HG03135 (cell line): ENCODE results near the gene FARP1.

Source experiments
- ATAC-seq: cut with Tn5 transposase; IDR thresholded peaks from one replicate; pipeline ENCODE4 v1.9.1; 2021; ENCODE audit warnings: mild to moderate bottlenecking, moderate library complexity; ENCODE audit not compliant: unreplicated experiment

FARP1 gene

DNA sequence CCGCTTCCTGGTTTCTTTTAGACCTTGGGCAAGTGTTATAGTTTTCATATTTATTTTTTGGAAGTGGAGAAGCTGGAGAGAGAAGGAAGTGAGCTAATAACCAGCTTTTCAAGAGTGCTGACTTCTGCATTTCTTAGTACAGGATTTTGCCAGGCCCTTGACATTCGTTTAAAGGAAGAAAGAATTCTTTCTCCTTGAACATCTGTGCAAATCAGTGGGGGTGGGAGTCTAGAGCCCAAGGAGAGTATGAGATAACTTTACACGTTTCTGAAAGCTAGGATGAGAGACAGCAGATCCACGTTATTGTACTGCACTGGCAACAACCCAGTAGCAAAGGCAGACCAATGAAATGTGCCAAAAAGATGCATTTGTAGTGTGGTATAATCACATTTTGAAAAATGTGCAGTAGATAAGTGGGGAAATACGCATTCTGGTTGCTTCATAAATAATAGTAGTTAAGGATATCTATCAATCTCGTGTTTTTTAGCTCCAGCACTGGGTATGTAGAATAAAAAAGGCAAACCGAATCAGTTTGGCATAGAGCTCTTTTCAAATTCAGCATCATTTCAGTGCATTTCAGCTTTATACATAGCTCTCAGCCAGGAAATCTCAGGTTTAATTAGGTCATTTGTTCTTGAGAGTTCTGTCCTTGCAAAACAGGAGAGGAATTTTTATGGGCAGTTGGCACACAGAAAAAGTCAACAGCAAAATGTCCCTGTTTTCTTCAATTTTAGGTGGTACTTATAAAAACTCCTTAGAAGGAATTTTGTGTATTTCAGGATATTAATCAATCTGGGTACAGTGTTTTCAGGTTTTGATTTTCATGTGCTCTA is 29.9 kb downstream of the FARP1 start:
- no peak for ATAC-seq

DNA sequence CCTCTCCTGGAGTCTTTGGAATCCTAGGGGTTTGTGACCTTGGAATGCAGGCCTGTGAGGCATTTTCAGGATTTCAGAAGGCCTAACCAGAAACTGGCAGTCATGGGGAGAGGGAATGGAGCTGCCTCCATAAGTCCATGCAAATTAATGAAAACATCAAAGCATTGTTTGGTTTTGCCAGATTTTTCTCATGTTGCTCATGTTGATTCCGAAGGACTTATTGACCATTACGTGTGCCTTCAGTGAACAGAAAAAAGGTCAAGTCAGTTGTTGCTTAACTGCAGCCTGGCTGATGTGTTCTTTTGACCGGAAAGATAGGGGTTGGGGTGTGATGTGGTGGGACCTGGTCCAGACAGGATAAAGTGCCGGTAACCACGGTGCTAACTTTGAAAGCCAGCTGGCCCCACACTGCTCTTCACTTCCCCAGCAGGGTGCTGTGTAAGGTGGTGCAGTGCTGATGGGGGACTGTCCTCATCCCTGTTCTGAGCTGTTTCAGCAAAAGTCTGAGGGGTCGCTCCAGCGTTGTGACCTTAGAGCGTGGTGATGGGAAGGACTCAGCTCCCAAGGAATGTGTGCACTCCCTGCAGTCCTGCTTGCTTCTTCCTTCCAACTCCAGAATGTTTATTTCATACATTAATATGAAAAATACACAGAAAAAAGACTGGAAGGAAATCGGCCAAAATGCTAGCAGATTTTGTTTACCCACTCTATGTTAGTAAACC is 30.7 kb downstream of the FARP1 start:
- no peak for ATAC-seq

DNA sequence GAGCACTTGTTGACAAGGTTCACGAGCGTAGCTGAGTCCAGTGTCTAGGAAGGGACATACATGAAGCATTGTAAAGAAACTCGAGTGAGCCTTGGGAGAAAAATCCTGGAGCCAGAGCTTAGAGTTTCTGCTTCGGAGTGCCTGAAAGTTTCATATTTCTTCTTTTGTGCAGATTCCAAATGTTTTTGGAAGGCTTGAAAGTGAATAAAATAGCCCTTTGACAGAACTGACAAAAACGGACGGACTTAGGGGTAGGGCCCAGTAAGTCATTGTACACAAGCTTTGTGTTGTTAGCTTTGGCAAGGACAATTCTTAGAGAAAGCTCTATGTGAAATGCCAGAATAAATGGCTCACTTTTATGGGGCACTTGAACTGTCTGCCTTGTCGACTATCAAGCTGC is 31.4 kb downstream of the FARP1 start:
- ATAC-seq, result no peak

DNA sequence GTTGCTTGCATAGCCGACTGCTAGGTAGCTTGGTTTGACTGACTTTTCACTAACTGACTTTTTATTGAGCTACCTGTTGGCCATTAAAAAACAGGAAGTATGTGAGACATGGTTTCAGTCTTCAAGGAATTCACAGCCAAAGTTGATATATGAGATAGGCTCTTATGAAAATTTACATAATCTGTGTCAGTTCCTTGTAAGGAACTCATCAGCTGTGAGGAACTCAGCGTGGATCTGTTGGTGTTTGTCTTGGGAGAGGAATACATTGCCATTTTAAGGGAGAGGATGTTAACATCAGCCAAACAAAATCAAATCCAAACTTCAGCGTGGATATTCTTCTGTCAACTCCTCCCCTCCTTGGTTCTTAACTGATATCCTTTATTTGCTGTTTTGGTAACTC is 32.1 kb downstream of the FARP1 start:
- no peak for ATAC-seq

DNA sequence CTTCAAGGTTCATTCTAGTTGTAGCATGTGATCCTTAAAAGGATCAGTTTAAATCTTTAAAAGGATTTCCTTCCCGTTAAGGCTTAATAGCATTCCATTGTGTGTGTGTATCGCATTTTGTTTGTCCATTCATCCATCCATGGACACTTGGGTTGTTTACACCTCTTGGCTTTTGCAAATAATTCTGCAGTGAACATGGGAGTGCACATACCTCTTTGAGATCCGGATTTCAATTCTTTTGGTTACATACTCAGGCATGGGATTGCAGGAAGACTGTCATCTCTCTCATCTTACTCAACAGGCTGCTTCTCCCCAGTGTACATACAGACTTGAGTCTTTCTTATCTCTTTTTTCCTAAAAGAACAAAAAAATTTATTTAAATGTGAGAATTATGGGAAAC is 32.9 kb downstream of the FARP1 start:
- no peak for ATAC-seq

DNA sequence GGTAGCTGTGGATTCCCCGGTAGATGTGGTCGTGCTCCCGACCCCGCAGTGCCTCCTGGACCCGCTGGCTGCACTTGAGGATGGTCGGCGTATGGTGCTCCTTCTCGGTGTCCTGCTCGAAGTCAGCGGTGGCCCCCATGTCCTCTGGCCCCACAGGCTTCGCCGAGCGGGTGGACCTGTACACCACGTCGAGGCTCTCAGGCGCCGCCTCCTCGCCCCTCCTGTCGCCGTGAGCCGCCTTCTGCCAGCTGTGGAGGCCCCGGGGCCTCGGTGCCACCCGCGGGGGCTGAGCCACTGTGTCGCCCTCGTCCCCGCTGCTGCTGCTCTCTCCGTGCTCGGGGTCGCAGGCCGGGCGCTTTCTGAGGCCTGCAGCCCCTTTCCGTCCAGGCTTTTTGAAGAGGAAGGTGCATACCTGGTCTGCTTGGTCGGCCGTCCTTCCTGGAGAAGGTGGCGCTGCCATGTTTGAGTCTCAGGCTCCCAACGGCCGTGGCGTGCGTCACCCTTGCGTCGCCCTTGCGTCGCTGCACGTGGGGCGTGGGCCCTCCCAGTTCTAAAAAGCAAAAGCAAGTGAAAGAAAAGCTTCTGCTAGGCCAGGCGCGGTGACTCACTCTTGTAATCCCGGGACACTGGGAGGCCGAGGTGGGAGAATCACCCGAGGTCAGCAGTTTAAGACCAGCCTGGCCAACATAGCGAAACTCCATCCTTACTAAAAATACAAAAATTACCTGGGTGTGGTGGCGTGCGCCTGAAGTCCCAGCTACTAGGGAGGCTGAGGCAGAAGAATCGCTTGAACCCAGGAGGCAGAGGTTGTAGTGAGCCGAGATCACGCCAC is 34.1 kb downstream of the FARP1 start, which contains the start of gene RNF113B:
Gene RNF113B (minus strand): TSS at position 493 of the 832 bp plus-strand sequence. CDS start 33 bp downstream, at position 460.
- no peak for ATAC-seq

DNA sequence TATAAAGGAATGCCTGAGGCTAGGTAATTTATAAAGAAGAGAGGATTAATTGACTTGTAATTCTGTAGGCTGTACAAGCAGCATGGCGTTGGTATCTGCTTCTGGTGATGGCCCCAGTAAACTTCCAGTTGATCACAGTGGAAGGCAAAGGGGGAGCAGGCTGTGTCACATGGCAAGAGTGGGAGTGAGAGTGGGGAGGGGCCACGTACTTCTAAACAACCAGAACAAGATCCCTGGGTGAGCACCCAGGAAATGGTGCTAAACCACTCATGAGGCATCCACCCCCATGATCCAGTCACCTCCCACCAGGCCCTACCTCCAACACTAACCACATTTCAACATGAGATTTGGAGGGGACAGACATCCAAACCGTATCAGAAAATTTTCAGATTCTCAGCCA is 37.2 kb downstream of the FARP1 start:
- ATAC-seq, result no peak

DNA sequence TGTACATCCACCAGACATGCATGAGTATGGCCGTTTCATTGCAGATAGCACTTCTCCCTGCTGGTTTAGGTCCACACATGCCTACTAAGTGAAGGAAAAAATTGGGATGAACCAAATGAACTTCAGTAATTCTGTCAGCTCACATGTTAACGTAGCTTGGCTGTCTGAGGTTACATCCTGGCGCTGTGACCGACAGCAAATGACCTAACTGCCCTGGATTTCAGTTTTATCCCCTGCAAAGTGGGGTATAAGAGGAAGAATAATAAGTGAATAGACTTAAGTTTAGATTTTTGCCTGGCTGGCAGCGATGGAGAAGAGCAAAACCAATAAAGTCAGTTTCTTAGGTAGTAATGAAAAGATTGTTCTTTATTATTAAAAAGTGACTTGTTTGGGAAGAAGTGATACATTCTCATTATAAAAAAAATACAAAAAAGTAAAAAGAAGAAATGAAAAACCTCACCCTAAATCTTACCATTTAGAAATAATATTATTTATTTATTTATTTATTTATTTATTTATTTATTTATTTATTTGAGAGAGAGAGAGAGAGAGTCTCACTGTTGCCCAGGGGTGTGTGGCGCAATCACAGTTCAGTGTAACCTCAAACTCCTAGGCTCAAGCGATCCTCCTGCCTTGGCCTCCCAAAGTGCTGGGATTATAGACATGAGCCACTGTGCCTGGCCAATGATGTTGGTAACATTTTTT is 38.4 kb downstream of the FARP1 start:
- no peak for ATAC-seq

DNA sequence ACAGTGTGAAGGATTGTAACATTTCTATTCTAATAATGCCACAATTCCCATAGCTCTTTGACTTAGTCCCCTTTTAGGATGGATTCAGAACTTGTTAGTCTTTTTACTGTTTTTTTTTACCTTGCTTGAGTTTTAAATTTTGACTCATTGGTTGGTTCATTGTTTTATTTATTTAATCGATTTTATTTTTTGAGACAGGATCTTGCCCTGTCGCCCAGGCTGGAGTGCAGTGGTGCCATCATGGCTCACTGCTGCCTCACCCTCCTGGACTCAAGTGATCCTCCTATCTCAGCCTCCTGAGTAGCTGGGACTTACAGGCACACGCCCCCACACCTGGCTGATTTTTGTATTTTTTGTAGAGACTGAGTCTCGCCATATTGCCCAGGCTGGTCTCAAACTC is 39.3 kb downstream of the FARP1 start:
- no peak for ATAC-seq

DNA sequence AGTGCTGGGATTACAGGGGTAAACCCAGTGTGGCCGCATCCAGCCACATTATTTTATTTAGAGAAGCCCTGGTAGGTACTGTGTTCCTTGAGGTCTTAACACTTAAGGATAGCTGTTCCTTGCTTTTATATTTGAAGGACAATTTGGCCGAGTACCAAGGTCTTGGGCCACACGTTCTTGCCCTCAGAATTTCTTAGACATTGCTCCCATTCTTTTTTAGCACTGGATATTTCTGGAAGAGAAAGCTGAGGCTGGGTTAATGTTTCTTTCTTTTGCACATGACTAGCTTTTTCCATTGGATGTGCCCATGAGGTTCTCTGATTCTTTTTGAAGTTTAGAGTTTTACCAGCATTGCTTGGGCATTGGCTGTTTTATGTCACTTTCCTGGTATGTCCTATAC is 39.7 kb downstream of the FARP1 start:
- ATAC-seq, result no peak

DNA sequence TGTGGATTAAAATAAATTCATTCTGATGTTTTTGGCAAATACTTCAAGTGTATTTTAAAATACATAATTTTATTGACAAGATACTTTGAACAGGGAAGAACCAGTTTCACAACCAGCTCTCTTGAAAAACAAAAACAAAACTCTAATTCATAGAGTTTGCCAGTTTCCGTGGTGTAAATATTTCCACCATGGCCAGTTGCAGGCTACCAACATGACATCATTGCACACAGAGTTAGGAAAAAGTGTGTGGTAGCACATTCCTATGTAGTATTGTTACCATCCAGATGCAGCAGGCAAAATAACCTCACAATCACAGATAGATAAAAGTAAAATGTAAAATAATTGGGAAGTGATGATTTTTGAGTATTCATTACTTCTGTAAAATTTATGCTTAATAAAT is 41.9 kb downstream of the FARP1 start:
- ATAC-seq, result no peak

DNA sequence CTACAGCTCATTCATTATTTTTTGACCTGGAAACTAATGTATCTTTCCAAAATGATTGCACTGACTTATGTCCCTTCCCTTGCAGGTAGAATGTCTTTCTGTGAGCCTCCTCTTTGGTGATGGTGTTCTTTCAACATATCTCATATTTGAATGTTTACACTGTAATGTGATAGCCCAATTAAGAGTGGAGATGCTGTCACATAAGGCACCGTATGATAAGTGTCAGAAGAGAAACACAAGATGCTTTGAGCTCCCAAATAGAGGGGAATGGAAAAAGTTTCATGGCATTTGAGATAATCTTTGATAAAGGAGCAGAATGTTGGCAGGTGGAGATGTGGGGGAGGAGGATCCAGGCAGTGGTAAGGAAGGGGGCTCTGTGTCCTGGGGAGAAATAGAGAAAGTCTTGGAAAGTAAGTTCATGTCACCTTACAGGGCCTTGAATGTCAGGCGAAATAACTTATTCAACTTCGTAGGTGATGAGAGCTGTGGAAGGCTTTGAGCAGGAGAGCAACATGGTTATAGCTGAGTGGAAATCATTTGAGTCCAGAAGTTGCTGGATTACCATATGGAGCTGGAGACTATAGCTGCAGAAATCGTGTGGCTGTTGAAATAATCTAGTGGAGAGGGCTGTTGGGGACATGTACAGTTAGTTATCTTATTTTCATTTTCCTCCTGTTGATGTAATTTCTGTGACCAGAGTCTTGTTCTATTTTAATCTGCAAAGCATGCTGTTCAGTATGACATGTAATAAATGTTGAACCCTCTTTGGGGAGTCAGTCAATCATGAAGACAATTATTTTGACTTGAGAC is 44.5 kb downstream of the FARP1 start:
- no peak for ATAC-seq

DNA sequence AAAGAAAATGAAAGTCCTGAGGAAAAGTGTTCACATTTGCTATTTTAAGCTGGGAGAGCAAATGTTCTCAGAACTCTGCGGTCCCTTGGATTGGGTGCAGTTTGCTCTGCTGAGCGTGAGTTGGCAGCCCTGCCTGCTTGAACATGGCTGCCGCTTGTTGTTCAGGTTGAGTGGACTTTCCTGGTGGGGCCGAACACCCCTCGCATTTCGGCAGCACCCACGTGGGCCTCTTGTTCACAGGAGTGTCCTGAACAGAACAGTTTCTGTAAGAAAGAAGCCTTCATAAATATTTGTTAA is 45.0 kb downstream of the FARP1 start:
- ATAC-seq, result no peak

DNA sequence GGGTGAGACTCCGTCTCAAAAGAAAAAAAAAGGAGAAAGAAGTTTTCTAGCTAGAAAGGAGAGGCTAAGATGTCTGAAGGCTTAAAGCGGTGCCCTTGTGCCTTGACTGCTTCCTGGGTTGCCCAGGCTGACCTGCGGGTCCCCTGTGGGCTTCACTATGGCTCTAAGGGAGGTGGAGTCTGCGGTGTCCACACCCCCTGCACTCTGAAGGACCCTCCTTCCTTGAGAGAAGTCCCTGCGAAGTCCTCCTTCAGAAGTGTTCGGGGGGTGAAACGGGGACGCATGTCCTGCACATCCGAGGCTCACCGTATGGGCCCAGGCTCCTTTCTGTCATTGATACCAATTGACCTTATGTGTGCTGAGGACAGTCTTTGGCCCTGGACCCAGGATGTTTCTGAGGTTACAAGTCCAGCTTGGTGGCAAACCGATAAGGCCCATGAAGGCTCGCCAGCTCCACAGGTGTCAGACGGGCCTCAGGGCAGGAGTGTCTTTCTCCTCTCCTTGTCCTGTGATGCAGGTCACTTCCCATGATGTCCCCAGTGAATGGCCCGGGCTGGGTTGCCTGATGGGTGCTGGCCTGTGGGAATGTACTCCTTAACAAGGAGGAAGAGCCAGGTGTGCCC is 45.8 kb downstream of the FARP1 start:
- no peak for ATAC-seq

DNA sequence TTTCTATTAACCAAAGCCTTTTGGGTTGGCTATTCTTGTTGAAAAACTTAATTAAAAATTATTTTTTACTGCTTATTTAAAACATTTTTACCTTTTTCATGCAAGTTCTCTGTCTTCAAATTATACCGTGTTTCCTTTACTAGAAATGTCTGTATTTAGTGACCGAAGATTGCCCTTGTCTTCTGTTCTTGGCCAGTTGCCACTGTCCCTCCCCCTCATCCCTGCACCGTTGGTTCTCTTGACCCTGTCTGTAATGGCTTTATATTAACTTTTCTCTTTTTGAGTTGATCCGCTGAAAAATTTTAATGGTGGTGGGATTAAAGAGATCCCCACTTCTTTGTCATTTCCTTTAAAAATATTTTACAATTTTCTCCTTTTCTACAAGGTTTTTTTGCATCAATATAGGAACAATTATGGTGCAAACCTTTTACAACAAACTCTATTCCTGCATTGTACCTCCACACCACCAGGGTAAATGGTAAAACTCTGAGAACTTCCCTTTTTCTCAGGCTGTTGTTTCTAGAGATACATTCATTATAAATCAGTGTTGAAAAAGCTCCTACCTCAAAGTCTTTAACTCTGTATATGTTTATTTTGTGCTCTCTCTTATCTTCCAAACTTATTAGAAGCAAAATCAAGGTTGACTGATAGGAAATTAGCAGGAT is 47.1 kb downstream of the FARP1 start:
- ATAC-seq, result no peak

DNA sequence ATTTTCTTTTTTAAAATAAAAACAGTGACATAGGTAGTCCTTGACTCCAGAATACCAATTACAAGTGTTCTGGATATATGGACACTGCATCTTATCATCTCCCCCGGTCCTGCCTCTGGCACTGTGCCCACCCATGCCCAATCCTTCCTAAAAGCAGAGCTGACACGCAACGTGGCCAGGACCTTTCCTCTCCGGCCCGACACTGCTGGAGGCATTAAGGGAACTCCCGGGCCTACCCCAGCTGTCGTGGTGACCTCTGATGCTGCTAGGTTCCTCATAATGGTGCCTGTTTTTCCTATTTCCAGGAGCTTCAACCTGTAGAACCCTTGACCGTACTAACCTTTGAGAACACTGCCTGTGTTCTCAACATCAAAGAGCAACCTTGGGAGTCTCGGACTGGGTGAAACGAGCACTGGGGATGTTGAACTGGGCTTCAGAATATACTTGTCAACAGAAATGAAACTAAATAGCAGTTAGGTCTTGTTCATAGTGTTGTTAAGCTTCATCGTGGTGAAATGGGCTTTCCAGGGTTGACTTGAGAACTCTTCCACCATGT is 48.1 kb downstream of the FARP1 start:
- ATAC-seq, result no peak

DNA sequence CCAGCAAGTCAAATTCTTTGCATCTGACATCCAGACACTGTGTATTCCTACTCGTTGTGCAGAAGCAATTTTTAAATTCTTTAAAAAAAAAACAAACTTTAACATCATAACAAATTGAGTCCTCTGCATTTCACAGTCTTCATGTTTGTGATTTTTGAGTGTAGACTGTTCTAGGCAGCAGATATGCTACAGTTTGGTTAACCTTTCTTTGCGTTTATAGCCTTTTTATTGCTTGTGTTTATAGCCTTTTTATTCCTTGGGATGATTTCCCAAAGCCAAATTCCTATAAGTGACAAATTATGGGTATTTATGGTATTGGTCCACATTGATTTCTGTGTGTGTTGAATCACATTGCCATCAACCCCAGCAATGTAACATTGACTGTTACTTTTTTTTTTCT is 49.1 kb downstream of the FARP1 start:
- ATAC-seq, result no peak

DNA sequence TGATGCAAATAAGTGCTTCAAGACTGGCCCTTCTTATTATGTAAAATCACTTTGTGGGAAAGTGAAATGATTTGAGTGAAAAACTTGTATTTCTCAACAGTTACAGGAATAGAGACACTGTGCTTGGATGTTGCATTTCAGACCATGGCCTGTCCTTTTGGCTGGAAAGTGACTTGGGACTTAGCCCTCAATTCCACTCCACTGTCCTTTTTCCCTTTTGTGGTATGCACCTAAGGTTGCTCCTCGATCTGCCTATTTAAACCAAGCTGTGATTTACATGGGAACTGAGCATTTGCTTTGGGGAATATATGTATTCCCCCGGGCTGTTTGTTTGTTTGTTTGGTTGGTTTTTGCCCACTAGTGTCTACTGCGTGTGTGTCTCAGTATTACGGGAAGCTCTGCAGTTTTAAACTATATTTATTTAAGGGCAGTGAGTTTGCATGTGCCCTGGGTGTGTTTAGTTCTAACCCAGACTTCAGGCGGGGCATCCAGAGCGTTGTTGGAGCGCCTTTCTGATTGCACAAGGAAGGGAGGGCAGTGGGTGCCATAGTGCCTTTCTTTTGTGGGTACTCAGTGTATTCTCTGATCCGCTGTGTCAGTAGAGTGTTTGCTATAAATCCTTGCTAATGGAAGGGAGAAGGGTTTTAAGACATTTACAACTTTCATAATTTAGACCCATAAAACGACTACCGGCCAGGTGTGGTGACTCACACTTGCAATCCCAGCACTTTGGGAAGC is 52.3 kb downstream of the FARP1 start:
- ATAC-seq, result no peak
